HG02588 (cell line): Measurements from ENCODE around the gene ANXA11.
"Not testable (repeated sequence)": the region's sequence is repeated elsewhere in the genome, so short reads cannot be mapped to it uniquely, and the experiment has no call there.

Source experiments
- ATAC-seq: cut with Tn5 transposase; IDR thresholded peaks from one replicate; pipeline ENCODE4 v1.9.1; 2021; ENCODE audit warnings: mild to moderate bottlenecking, moderate library complexity; ENCODE audit not compliant: unreplicated experiment

ANXA11 gene

GRCh38 chr10:80148166-80148805, 57.1 kb downstream of the ANXA11 start:
- no peak for ATAC-seq

- no peak for ATAC-seq
These were observed 58.4 kb downstream of the ANXA11 start for GRCh38 chr10:80146918-80147317.

GRCh38 chr10:80145406-80146308, 59.7 kb downstream of the ANXA11 start:
- ATAC-seq, result not testable (repeated sequence)

GRCh38 chr10:80144696-80145131, 60.6 kb downstream of the ANXA11 start:
- peak; percentile 35 for ATAC-seq

- peak; percentile 68 for ATAC-seq
These were observed 61.2 kb downstream of the ANXA11 start for GRCh38 chr10:80144067-80144695.

- ATAC-seq, result no peak
These were observed 63.5 kb downstream of the ANXA11 start for GRCh38 chr10:80141696-80142460.

- ATAC-seq, result no peak
These were observed 65.1 kb downstream of the ANXA11 start for GRCh38 chr10:80140251-80140650.

- no peak for ATAC-seq
These were observed 66.1 kb downstream of the ANXA11 start for GRCh38 chr10:80139265-80139664.

GRCh38 chr10:80137920-80138319, 67.4 kb downstream of the ANXA11 start:
- no peak for ATAC-seq

- ATAC-seq, result no peak
These were observed 68.1 kb downstream of the ANXA11 start for GRCh38 chr10:80137031-80137862.

- ATAC-seq, result no peak
These were observed 69.2 kb downstream of the ANXA11 start for GRCh38 chr10:80136134-80136571.

- ATAC-seq, result not testable (repeated sequence)
These were observed 71.7 kb downstream of the ANXA11 start for GRCh38 chr10:80133687-80134086.

- no peak for ATAC-seq
These were observed 72.1 kb downstream of the ANXA11 start for GRCh38 chr10:80133206-80133605.

- no peak for ATAC-seq
These were observed 72.8 kb downstream of the ANXA11 start, which contains the start of gene PLAC9 for GRCh38 chr10:80132299-80133139. Gene PLAC9, plus strand, starts transcription at chr10:80132730. Its CDS starts 33 bp downstream, at chr10:80132763.

GRCh38 chr10:80131499-80131901, 73.8 kb downstream of the ANXA11 start:
- no peak for ATAC-seq

GRCh38 chr10:80126876-80127275, 78.5 kb downstream of the ANXA11 start:
- no peak for ATAC-seq

GRCh38 chr10:80122746-80123145, 82.6 kb downstream of the ANXA11 start:
- ATAC-seq, result no peak

- no peak for ATAC-seq
These were observed 83.1 kb downstream of the ANXA11 start for GRCh38 chr10:80122110-80122710.
